RWPE2 (cell line): ENCODE results near the gene RCL1.

Source experiments
- ATAC-seq: fragments of 200-7000 bp; cut with Tn5 transposase; 3 replicates; pipeline ENCODE4 v1.9.1; 2021; ENCODE audit warnings: low read depth
- DNase-seq: peaks from one replicate; pipeline ENCODE4 v3.0.0-alpha.2; 2020; ENCODE audit warnings: low spot score
- H3K27ac ChIP-seq: fragments of 450-650 bp; 2 replicates; pipeline ENCODE4 v1.5.1; 2017; ENCODE audit warnings: mild to moderate bottlenecking; ENCODE audit not compliant: poor library complexity, severe bottlenecking
- H3K27me3 ChIP-seq: fragments of 250-450 bp; sonication (Bioruptor Pico); 2 replicates; pipeline ENCODE4 v1.5.1; 2021; ENCODE audit warnings: mild to moderate bottlenecking, moderate library complexity; ENCODE audit not compliant: insufficient read depth, poor library complexity, severe bottlenecking
- H3K36me3 ChIP-seq: fragments of 250-450 bp; sonication (Bioruptor Pico); 2 replicates; pipeline ENCODE4 v1.5.1; 2020; ENCODE audit warnings: low read depth, mild to moderate bottlenecking, moderate library complexity
- H3K4me1 ChIP-seq: fragments of 250-450 bp; sonication (Bioruptor Pico); 2 replicates; pipeline ENCODE4 v1.5.1; 2021; ENCODE audit warnings: mild to moderate bottlenecking, moderate library complexity; ENCODE audit not compliant: insufficient read depth, poor library complexity, severe bottlenecking
- H3K4me3 ChIP-seq: fragments of 250-450 bp; sonication (Bioruptor Pico); 2 replicates; pipeline ENCODE4 v1.5.1; 2021; ENCODE audit warnings: mild to moderate bottlenecking, moderate library complexity; ENCODE audit not compliant: severe bottlenecking
- H3K9me3 ChIP-seq: fragments of 250-450 bp; sonication (Bioruptor Pico); 2 replicates; pipeline ENCODE4 v1.5.1; 2021; ENCODE audit warnings: mild to moderate bottlenecking, moderate library complexity; ENCODE audit not compliant: severe bottlenecking
- CTCF ChIP-seq: fragments of 450-650 bp; IDR thresholded peaks from one replicate; pipeline ENCODE4 v1.5.1; 2017; ENCODE audit warnings: mild to moderate bottlenecking, moderate library complexity; ENCODE audit not compliant: poor library complexity, severe bottlenecking

Gene RCL1

GRCh38 chr9:4815381-4815956 lies 22.7 kb downstream of the RCL1 start:
- no peak overlapping the region for H3K4me3 ChIP-seq
- TF ChIP-seq CTCF: no peak
- no peak; the same call in 2 of the 3 replicates for ATAC-seq

GRCh38 chr9:4820168-4820567 lies 27.4 kb downstream of the RCL1 start:
- DNase-seq (no peak), ATAC-seq (no peak)
- Histone ChIP-seq H3K27me3 (no peaks in the 10 kb centered on the region), H3K9me3 (no peaks in the 10 kb centered on the region), H3K4me3 (no peak overlapping the region), H3K4me1 (no peaks in the 10 kb centered on the region), H3K36me3 (no peaks in the 10 kb centered on the region), H3K27ac (no peak overlapping the region)
- no peak for TF ChIP-seq CTCF

More at GRCh38 chr9:4815381-4815956, 22.7 kb downstream of the RCL1 start:
- DNase-seq: no peak
- Histone ChIP-seq H3K4me1 (peaks cover 5% of the 10 kb centered on the region), H3K27ac (no peak overlapping the region), H3K27me3 (no peaks in the 10 kb centered on the region), H3K9me3 (no peaks in the 10 kb centered on the region), H3K36me3 (no peaks in the 10 kb centered on the region)

GRCh38 chr9:4821133-4821532 lies 28.4 kb downstream of the RCL1 start:
- no peak overlapping the region for H3K4me3 ChIP-seq
- DNase-seq (no peak), ATAC-seq (no peak)
- no peaks in the 10 kb centered on the region for H3K4me1 ChIP-seq
- H3K27ac ChIP-seq: no peak overlapping the region
- TF ChIP-seq CTCF: no peak
- H3K27me3 ChIP-seq: no peaks in the 10 kb centered on the region
- H3K9me3 ChIP-seq: no peaks in the 10 kb centered on the region
- no peaks in the 10 kb centered on the region for H3K36me3 ChIP-seq

- DNase-seq (no peak), ATAC-seq (no peak)
- Histone ChIP-seq H3K36me3 (0 out of 2 replicates have a peak, but pooled peaks cover 6% of the 10 kb centered on the region), H3K27ac (no peak overlapping the region), H3K27me3 (no peaks in the 10 kb centered on the region), H3K4me1 (no peaks in the 10 kb centered on the region), H3K9me3 (no peaks in the 10 kb centered on the region), H3K4me3 (no peak overlapping the region)
- TF ChIP-seq CTCF: no peak
These were observed 29.3 kb downstream of the RCL1 start for GRCh38 chr9:4822057-4822456.

- Histone ChIP-seq H3K27me3 (no peaks in the 10 kb centered on the region), H3K4me1 (peaks cover 5% of the 10 kb centered on the region), H3K9me3 (no peaks in the 10 kb centered on the region), H3K36me3 (0 out of 2 replicates have a peak, but pooled peaks cover 9% of the 10 kb centered on the region), H3K27ac (no peak overlapping the region), H3K4me3 (no peak overlapping the region)
- ATAC-seq: no peak
- no peak for TF ChIP-seq CTCF
- no peak for DNase-seq
These were observed 33.8 kb downstream of the RCL1 start for GRCh38 chr9:4826417-4827166.
